ENCODE data around the gene CCDC138.

CCDC138 gene

DNA sequence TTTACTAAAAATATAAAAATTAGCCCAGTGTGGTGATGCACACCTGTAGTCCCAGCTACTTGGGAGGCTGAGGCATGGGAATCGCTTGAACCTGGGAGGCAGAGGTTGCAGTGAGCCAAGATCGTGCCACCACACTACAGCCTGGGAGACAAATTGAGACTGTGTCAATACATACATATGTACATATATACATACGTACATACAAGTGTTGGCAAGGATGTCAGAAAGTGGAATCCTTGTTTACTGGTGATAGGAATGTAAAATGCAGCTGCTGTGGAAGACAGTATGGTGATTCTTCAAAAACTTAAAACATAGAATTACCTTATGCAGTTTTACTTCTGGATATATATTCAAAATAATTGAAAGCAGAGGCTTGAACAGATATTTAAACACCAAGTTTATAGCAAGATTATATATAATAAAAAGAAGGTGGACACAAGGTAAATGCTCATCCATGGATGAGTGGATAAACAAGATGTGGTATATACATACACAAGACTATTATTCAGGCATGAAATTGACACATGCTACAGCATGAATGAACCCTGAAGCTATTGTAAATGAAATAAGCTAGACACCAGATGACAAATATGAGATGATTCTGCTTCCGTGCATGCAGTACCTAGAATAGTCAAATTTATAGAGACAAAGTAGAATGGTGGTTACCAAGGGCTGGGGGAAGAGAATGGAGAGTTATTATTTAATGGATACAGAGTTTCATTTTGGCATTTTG, 43.2 kb downstream of the CCDC138 start:
- no peak for DNase-seq

DNA sequence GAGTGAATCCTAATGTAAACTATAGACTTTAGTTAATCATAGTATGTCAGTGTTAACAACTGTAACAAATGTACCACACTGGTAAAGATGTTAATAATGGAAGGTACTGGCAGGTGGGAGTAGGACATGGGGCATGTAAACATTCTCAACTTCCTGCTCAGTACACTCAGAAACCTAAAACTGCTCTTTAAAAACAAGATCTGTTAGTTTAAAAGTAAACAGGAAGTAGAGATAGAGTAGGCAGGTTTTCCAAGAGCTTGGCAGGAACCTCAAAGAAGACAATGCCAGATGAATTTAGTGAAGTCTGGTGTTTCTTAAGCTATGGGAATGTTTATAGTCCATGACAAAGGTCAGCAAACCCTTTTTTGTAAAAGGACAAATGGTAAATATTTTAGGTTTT, 46.6 kb downstream of the CCDC138 start:
- no peak for DNase-seq

- no peak for DNase-seq
Observed at GRCh38 chr2:108834620-108835019, 48.0 kb downstream of the CCDC138 start.

GRCh38 chr2:108835040-108835439, 48.5 kb downstream of the CCDC138 start:
- no peak for DNase-seq

GRCh38 chr2:108837198-108837597, 50.6 kb downstream of the CCDC138 start:
- no peak for DNase-seq

DNA sequence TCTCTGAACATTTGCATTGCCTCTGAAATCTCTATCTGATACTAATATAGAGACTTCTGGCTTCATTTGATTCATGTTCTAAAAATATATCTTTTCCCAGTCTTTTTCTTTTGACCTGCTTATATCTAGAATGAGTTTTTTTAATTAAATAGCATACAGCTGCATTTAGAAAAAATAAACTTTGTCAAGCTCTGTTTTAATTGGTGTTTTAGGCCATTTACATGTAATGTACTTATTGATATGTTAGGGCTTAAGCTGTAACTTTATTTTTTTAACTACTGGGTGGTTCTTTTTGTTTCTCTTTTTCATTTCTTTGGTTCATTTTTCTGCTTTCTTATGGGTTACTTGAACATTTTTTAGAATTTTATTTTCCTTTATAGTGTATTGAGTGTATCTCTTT, 54.9 kb downstream of the CCDC138 start:
- DNase-seq: no peak

GRCh38 chr2:108845923-108846322, 59.4 kb downstream of the CCDC138 start:
- no peak for DNase-seq

GRCh38 chr2:108847000-108847399, 60.4 kb downstream of the CCDC138 start:
- no peak for DNase-seq

- DNase-seq: no peak
Observed at GRCh38 chr2:108852375-108852774, 65.8 kb downstream of the CCDC138 start.

- no peak for DNase-seq
Observed at GRCh38 chr2:108853421-108853820, 66.8 kb downstream of the CCDC138 start.

- DNase-seq: no peak
Observed at GRCh38 chr2:108854484-108854883, 67.9 kb downstream of the CCDC138 start.

GRCh38 chr2:108855194-108855593, 68.6 kb downstream of the CCDC138 start:
- DNase-seq: peak; percentile 13

- no peak for DNase-seq
Observed at GRCh38 chr2:108858894-108859293, 72.3 kb downstream of the CCDC138 start.

DNA sequence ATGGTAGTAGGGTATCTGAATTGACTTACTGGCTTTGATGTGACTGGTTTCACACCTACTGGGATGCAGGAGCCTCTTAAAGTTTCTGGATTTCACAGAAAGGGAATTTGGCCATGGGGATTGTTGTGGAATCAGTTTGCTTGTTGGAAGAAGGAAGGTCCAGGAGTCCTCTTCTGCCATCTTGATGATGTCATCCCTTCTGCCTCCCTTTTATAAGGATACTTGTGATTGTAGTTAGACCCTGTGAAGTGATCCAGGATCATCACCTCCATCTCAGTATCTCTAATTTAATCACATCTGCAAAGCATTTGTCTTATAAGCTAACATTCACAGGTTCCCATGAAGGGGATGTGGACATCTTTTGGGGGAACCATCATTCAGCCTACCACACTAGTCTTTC, 79.5 kb downstream of the CCDC138 start:
- DNase-seq: no peak

DNA sequence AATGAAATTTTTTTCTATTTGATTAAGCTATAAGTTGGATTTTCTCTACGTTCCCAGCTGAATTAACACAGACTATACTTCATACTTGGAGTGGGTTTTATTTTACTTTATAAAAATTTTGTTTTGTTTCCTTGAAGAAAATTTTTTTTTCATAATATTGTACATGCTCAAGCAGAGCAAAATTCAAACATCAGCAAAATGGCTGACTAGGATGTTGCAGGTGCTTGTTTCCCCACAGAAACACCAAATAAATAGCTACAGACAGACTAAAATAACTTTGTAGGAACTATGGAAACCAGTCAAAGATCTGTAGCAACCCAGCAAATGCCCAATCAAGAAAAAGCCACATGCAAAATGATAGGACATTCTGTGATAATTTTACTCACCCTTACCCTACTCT, 82.3 kb downstream of the CCDC138 start:
- no peak for DNase-seq

- no peak for DNase-seq
Observed at GRCh38 chr2:108869542-108869941, 83.0 kb downstream of the CCDC138 start.

DNA sequence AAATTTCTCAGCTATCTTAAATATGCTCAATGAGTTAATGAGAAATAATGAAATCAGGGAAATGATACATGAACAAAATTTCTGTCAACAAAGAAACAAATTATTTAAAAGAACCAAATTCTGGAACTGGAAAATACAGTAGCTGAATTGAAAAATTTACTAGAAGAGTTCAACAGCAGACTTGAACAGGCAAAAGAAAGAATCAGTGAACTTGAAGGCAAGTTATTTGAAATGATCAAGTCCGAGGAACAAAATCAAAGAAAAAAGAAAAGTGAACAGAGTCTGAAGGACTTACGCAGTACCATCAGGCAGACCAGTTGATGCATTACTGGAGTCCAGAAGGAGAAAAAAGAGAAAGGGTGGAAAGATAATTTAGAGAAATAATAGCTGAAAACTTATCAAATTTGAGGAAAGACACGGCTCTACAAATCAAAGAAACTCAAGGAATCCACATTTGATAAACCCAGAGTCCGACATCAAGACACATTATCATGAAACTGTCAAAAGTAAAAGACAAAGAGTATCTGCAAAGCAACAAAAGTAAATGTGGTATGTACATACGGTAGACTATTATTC, 83.6 kb downstream of the CCDC138 start:
- DNase-seq: no peak

DNA sequence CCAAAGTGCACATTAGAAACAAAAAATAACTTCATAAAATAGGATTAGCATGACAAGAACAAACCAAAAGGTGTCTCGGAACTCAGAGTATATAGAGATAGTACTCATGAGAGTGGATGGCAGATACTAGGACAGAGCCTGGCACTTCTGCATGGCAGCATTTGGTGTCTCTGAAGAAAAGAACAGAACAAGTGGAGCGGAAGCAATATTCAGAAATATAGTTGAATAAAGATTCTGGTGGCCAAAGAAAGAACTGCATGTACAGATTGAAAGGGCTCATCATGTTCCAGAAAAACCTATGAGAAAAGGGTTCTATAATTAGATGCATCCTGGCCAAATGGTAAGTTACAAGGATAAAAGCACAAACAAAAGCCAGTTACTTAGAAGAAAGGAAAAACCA, 90.9 kb downstream of the CCDC138 start:
- no peak for DNase-seq

DNA sequence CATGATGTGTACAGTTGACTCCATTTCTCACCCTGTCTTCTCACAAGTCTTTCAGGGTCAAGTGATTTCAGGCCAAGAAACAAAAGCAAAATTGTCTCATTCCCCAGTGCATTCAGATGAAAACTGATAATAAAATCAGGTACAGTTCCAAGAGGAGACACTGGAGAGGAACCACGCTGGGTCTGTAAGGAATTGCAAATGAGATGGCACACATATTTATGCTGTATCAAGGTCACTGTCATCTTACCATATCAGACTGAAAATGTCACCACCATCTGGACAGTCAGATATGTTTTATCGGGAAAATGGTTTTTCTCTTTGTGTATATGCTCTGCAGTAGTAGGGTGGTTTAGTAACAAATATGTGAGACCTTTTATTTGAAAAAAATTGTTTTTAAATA, 91.7 kb downstream of the CCDC138 start:
- DNase-seq: no peak

GRCh38 chr2:108884619-108885018, 98.0 kb downstream of the CCDC138 start:
- peak; percentile 8 for DNase-seq

DNA sequence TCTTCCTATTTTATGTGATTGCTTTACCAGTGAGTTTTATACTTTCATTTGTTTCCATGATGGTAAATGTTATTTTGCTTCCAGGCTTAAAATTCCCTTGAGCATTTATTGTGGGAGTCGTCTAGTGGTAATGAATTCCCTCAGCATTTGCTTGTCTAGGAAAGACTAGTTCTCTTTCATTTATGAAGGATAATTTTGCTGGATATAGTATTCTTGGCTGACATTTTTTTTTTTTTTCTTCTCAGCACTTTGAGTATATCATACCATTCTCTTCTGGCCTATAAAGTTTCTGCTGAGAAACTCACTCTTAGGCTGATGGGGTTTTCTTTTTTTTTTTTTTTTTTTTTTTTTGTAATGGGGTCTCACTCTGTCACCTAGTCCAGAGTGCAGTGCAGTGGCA, 103.3 kb downstream of the CCDC138 start:
- DNase-seq: no peak

DNA sequence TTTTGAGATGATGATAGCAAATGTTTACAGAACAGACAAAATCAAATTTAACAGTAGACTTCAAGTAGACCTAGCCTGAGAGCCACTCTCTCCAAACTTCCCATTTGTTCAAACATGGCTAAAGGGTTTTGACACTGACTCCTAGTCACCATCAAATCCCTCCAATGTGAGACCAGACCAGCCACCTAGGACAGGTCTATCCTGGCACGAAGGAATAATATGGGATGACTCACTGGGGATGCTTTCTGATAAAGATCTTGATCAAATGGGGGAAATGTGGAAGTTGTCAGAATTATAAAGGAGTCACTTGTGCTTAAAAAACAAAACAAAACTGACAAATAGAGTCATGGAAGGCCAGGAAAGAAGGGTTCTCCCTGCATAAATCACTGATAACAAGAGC, 106.7 kb downstream of the CCDC138 start:
- DNase-seq: no peak

DNA sequence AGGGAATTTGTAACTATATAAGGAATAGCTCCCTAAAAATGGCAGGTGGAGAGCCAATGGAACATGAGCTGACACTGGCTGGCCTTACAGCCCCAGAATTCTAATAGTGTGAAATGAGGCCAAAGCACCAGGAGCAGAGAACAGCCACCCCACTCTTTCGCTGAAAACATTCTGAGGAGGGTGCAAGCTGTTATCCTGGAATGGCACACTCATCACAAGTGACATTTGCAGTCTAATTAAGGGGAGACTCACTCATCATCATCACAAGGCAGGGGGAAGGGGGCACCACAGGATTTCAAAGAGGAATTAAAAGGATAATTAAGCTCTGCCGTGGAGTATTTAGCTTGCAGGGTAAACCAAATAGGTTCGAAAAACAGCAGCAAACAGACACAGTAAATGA, 108.2 kb downstream of the CCDC138 start:
- no peak for DNase-seq

DNA sequence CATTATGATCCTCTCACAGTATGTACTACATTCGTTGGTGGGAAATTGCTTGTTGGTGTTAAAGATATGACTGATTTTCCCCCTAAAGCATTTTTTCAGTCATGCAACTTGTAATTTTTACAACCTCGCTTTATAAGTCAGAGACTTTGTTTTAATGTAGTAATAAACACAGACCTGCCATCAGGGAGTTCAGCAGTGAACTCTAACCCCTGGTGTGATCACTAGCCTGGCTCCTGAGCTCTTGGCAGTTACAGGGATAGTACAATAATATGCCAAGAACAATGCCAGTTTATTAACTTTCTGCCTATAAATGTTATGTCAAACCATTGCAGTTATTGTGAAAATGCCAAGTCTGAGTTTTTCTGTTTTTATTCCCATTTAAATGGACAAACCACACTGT, 108.6 kb downstream of the CCDC138 start:
- DNase-seq: no peak

DNA sequence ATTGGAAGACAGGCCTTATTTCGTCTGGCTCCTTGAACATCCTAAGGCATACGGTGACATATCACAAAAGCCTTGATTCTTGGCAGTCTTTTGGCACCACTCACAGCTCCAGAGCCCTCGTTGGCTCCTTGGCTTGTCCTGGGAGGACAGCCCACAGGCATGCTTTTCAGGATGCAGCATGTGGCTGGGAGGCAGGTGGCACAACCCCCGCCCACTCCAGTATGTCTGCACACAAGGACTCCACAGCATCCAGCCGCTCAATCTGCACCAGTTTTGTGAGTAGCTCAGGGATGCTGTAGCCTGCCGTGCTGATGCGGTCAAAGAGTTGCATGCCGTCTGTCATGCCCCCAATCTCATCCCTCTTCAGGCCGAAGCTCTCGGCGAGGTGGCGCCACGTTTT, 110.2 kb downstream of the CCDC138 start:
- no peak for DNase-seq

All from NCI-H2227 treated with DMSO at 0.1 percent for 48 hours (cell line).